DOHH2 (cell line): ENCODE results near the gene TPM3.

Experiments used
- EZH2phosphoT487 ChIP-seq: fragments of 200-600 bp; sonication (generic); IDR thresholded peaks from 2 replicates; pipeline ENCODE4 v1.6.1; 2017; ENCODE audit warnings: borderline replicate concordance, mild to moderate bottlenecking, antibody characterized with exemption, low read length, moderate library complexity, mixed read lengths
- TF ChIP-seq, protein P1 (sequence below): fragments of 200-600 bp; sonication (generic); IDR thresholded peaks from one replicate; pipeline ENCODE4 v1.5.1; 2014; ENCODE audit warnings: antibody characterized with exemption, mild to moderate bottlenecking, low read depth, low read length; ENCODE audit not compliant: poor library complexity, severe bottlenecking

DNA sequence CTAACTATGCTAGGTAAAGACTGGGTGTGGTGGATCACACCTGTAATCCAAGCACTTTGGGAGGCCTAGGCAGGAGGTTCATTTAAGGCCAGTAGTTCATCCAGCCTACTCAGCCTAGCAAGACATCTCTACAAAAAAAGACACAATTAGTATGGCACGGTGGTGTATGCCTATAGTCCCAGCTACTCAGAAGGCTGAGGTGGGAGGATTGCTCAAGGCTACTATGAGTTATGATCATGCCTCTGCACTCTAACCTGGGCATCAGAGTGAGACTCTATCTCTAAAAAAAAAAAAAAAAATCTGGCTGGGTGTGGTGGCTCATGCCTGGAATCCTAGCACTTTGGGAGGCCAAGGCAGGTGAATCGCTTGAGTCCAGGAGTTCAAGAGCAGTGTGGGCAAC lies 58.6 kb downstream of the TPM3 start:
- TF ChIP-seq, protein P1, sequence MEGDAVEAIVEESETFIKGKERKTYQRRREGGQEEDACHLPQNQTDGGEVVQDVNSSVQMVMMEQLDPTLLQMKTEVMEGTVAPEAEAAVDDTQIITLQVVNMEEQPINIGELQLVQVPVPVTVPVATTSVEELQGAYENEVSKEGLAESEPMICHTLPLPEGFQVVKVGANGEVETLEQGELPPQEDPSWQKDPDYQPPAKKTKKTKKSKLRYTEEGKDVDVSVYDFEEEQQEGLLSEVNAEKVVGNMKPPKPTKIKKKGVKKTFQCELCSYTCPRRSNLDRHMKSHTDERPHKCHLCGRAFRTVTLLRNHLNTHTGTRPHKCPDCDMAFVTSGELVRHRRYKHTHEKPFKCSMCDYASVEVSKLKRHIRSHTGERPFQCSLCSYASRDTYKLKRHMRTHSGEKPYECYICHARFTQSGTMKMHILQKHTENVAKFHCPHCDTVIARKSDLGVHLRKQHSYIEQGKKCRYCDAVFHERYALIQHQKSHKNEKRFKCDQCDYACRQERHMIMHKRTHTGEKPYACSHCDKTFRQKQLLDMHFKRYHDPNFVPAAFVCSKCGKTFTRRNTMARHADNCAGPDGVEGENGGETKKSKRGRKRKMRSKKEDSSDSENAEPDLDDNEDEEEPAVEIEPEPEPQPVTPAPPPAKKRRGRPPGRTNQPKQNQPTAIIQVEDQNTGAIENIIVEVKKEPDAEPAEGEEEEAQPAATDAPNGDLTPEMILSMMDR = no peak
- no peak for TF ChIP-seq EZH2phosphoT487
